Endothelial cell of umbilical vein (primary cell): ENCODE results near the gene MYH16.

ENCODE experiments used
- CTCF ChIP-seq, 2 donors: IDR thresholded peaks; 1 replicate in 1 of 2; 2 replicates in 1 of 2; pipeline ENCODE4 v1.5.1; 2011; ENCODE audit warnings: low read length in 2 of 2, mild to moderate bottlenecking in 2 of 2, moderate library complexity in 2 of 2, control low read depth in 1 of 2, inconsistent platforms in 1 of 2, low read depth in 1 of 2; ENCODE audit not compliant: insufficient read depth in 1 of 2; ENCODE audit errors: extremely low read depth in 1 of 2
- EZH2 ChIP-seq: IDR thresholded peaks from 2 replicates; pipeline ENCODE4 v1.6.1; 2012; ENCODE audit warnings: borderline replicate concordance, low read depth, mild to moderate bottlenecking, moderate library complexity, low read length, inconsistent platforms; ENCODE audit not compliant: severe bottlenecking
- JUN ChIP-seq: IDR thresholded peaks from 2 replicates; pipeline ENCODE4 v1.6.1; 2011; ENCODE audit warnings: borderline replicate concordance, low read depth; ENCODE audit not compliant: insufficient read length, insufficient read depth
- MAX ChIP-seq: IDR thresholded peaks from 2 replicates; pipeline ENCODE4 v1.6.1; 2011; ENCODE audit not compliant: insufficient read depth, insufficient read length
- MYC ChIP-seq: IDR thresholded peaks from one replicate; pipeline ENCODE4 v1.6.1; 2011; ENCODE audit warnings: mild to moderate bottlenecking, low read depth, low read length
- POLR2A ChIP-seq: IDR thresholded peaks from 2 replicates; pipeline ENCODE4 v1.6.1; 2012; ENCODE audit warnings: low read depth, mild to moderate bottlenecking, control low read depth, low read length
- POLR2AphosphoS5 ChIP-seq: IDR thresholded peaks from 2 replicates; pipeline ENCODE4 v1.6.1; 2012; ENCODE audit warnings: low read depth, mild to moderate bottlenecking, control low read depth, low read length, moderate library complexity; ENCODE audit not compliant: insufficient read depth

GRCh38 chr7:99255463-99255862 is 17.2 kb upstream of the MYH16 start:
- TF ChIP-seq POLR2A (no peak), POLR2AphosphoS5 (no peak), CTCF (IDR thresholded peaks at IDR 0.05; ENCODE audit: extremely low read depth in 1 of 2, insufficient read depth in 1 of 2, low read depth in 1 of 2, low read length in 2 of 2) (no peak), EZH2 (no peak), MYC (no peak), MAX (no peak), JUN (no peak)
